ENCODE measurements around the gene GCSAML. TPM values are rescaled to one million over a fixed set of nuclear protein-coding genes. Genes with fewer than 3 reads are reported as not detected.

GCSAML gene
- total and polyA plus RNA-seq, 2 of the 13 experiments (the other 11 are each of a cell fraction or from before 2014, with no cell fraction given) = not detected

DNA sequence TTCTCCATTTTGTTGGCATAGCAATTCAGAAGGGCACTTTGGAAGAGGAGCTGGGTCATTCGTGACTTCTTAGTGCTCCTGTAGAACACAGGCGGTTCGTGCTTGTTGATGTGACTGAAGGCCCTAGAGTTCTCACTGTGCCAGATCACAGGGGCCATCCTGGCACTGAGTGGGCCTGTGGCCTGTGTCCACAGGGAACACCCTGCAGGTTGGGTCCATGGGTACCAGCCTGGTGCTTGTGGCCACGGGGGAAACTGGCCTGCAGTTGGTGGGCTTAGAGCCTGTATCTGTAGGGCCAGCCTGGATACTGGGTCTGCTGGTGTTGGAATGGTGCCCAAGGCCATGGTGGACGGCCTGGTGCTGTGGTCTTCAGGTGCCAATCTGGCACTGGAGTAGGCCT is 65.7 kb downstream of the GCSAML start:
- TF ChIP-seq MTA1 (CRISPR knock-in tag; IDR thresholded peaks at IDR 0.05; ENCODE audit: borderline replicate concordance) (no peak), ZNF674 (CRISPR knock-in tag; IDR thresholded peaks at IDR 0.05; ENCODE audit: low read depth) (no peak), ZNF660 (CRISPR knock-in tag; IDR thresholded peaks at IDR 0.05; ENCODE audit: borderline replicate concordance, low read depth) (no peak), ZNF776 (CRISPR knock-in tag; IDR thresholded peaks at IDR 0.05) (no peak), ZNF790 (CRISPR knock-in tag; IDR thresholded peaks at IDR 0.05; ENCODE audit: borderline replicate concordance) (no peak), ZBTB38 (CRISPR knock-in tag; IDR thresholded peaks at IDR 0.05) (no peak), ZNF619 (CRISPR knock-in tag; IDR thresholded peaks at IDR 0.05) (no peak)
- TF ChIP-seq, protein P1, sequence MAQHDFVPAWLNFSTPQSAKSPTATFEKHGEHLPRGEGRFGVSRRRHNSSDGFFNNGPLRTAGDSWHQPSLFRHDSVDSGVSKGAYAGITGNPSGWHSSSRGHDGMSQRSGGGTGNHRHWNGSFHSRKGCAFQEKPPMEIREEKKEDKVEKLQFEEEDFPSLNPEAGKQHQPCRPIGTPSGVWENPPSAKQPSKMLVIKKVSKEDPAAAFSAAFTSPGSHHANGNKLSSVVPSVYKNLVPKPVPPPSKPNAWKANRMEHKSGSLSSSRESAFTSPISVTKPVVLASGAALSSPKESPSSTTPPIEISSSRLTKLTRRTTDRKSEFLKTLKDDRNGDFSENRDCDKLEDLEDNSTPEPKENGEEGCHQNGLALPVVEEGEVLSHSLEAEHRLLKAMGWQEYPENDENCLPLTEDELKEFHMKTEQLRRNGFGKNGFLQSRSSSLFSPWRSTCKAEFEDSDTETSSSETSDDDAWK (CRISPR knock-in tag; IDR thresholded peaks at IDR 0.05) = no peak
- Histone ChIP-seq H4K20me1 (ENCODE audit: insufficient read depth, low read length) (no peaks in the 10 kb centered on the region), H2AFZ (ENCODE audit: low read length) (no peak overlapping the region), H3K9ac (ENCODE audit: insufficient read depth, low read depth, low read length) (no peak overlapping the region), H3K79me2 (ENCODE audit: insufficient read depth, low read length) (no peaks in the 10 kb centered on the region), H3K36me3 (replicated peaks in 1 of 2; ENCODE audit: control insufficient read depth in 1 of 2, insufficient read depth in 2 of 2, low read length in 2 of 2) (no peaks in the 10 kb centered on the region), H3K27ac (ENCODE audit: extremely low read length, insufficient read depth, low read length) (no peak overlapping the region), H3K4me3 (replicated peaks in 1 of 3; ENCODE audit: insufficient read depth in 1 of 3, low read depth in 2 of 3, low read length in 3 of 3) (no peak overlapping the region), H3K4me1 (ENCODE audit: insufficient read depth, low read length) (no peaks in the 10 kb centered on the region), H3K27me3 (ENCODE audit: control insufficient read depth in 1 of 2, insufficient read depth in 2 of 2, low read length in 2 of 2) (no peaks in the 10 kb centered on the region), H3K4me2 (ENCODE audit: low read depth, low read length) (no peak overlapping the region), H3K9me3 (ENCODE audit: low read length) (no peaks in the 10 kb centered on the region)
- no TSS peak for BruUV-seq (replicated peaks)
- in situ Hi-C loops (cut with HindIII; ENCODE audit: extremely low pct_ligation_motif_present, low pct_unique_long_range_greater_than_20kb) = no loop called here
- CTCF ChIA-PET (ENCODE audit: low intra/inter-chr PET ratio, low total read pairs) = no interaction called here
- POLR2A ChIA-PET = no interaction called here
- intact Hi-C loops (cut with micrococcal nuclease; ENCODE audit: unreplicated experiment) = no loop called here
- 0% methylated on average over 3 of the region's 5 CpGs for WGBS (ENCODE audit: low lambda C conversion rate)
- DNase-seq (ENCODE audit: low spot score) = no peak
- FAIRE-seq = no peak
- no peak for ATAC-seq

Small RNA genes lying within 50 kb of the gene (small RNA-seq; reads per million reads assigned to genes)
- 0 reads per million in 3 experiments for gene RF00026 (ENCODE audit: insufficient read depth in 2 of 3, insufficient read length in 3 of 3, low read depth in 2 of 3, low replicate concordance in 1 of 3)

Other genes starting within 250 kb of the GCSAML start
- gene ZNF496, start 217.3 kb upstream of the GCSAML start, total RNA-seq (2016; rRNA removed; fragmentation: Illumina TruSeq; extraction: Trizol) = 14.6 and 14.8 TPM in 2 replicates
- 18.6 and 21.4 TPM in 2 replicates for gene ZNF496, start 217.3 kb upstream of the GCSAML start, polyA plus RNA-seq (2011; rRNA removed)
- not detected in 2 replicates for gene NLRP3, start 133.0 kb upstream of the GCSAML start, total RNA-seq (2016; rRNA removed; fragmentation: Illumina TruSeq; extraction: Trizol)
- not detected in 2 replicates for gene NLRP3, start 133.0 kb upstream of the GCSAML start, polyA plus RNA-seq (2011; rRNA removed)
- not detected in 2 replicates for gene OR2B11, start 91.0 kb upstream of the GCSAML start, total RNA-seq (2016; rRNA removed; fragmentation: Illumina TruSeq; extraction: Trizol)
- not detected in 2 replicates for gene OR2B11, start 91.0 kb upstream of the GCSAML start, polyA plus RNA-seq (2011; rRNA removed)
- gene OR2C3, start 12.7 kb upstream of the GCSAML start, total RNA-seq (2016; rRNA removed; fragmentation: Illumina TruSeq; extraction: Trizol) = not detected in 2 replicates
- gene OR2C3, start 12.7 kb upstream of the GCSAML start, polyA plus RNA-seq (2011; rRNA removed) = not detected in 2 replicates
- gene OR2G2, start 39.2 kb downstream of the GCSAML start, total RNA-seq (2016; rRNA removed; fragmentation: Illumina TruSeq; extraction: Trizol) = not detected in 2 replicates
- gene OR2G2, start 39.2 kb downstream of the GCSAML start, polyA plus RNA-seq (2011; rRNA removed) = not detected in 2 replicates
- gene OR2G3, start 56.5 kb downstream of the GCSAML start, total RNA-seq (2016; rRNA removed; fragmentation: Illumina TruSeq; extraction: Trizol) = not detected in 2 replicates
- not detected in 2 replicates for gene OR2G3, start 56.5 kb downstream of the GCSAML start, polyA plus RNA-seq (2011; rRNA removed)
- not detected in 2 replicates for gene OR13G1, start 130.6 kb downstream of the GCSAML start, total RNA-seq (2016; rRNA removed; fragmentation: Illumina TruSeq; extraction: Trizol)
- gene OR13G1, start 130.6 kb downstream of the GCSAML start, polyA plus RNA-seq (2011; rRNA removed) = not detected in 2 replicates
- not detected in 2 replicates for gene OR6F1, start 167.5 kb downstream of the GCSAML start, total RNA-seq (2016; rRNA removed; fragmentation: Illumina TruSeq; extraction: Trizol)
- gene OR6F1, start 167.5 kb downstream of the GCSAML start, polyA plus RNA-seq (2011; rRNA removed) = not detected in 2 replicates
- gene OR14K1, start 189.5 kb downstream of the GCSAML start, total RNA-seq (2016; rRNA removed; fragmentation: Illumina TruSeq; extraction: Trizol) = not detected in 2 replicates
- gene OR14K1, start 189.5 kb downstream of the GCSAML start, polyA plus RNA-seq (2011; rRNA removed) = not detected in 2 replicates
- not detected in 2 replicates for gene OR14A2, start 199.0 kb downstream of the GCSAML start, total RNA-seq (2016; rRNA removed; fragmentation: Illumina TruSeq; extraction: Trizol)
- not detected in 2 replicates for gene OR14A2, start 199.0 kb downstream of the GCSAML start, polyA plus RNA-seq (2011; rRNA removed)
- not detected in 2 replicates for gene OR1C1, start 211.4 kb downstream of the GCSAML start, total RNA-seq (2016; rRNA removed; fragmentation: Illumina TruSeq; extraction: Trizol)
- not detected in 2 replicates for gene OR1C1, start 211.4 kb downstream of the GCSAML start, polyA plus RNA-seq (2011; rRNA removed)

Data from HepG2 (cell line).